ENCODE data around the gene SLC5A9. TPM values are rescaled to one million over a fixed set of nuclear protein-coding genes. Genes with fewer than 3 reads are reported as not detected.

SLC5A9 gene
- total RNA-seq, 4 donors from 2014 or later, result 0.12 to 0.47 TPM; not detected in 2

DNA sequence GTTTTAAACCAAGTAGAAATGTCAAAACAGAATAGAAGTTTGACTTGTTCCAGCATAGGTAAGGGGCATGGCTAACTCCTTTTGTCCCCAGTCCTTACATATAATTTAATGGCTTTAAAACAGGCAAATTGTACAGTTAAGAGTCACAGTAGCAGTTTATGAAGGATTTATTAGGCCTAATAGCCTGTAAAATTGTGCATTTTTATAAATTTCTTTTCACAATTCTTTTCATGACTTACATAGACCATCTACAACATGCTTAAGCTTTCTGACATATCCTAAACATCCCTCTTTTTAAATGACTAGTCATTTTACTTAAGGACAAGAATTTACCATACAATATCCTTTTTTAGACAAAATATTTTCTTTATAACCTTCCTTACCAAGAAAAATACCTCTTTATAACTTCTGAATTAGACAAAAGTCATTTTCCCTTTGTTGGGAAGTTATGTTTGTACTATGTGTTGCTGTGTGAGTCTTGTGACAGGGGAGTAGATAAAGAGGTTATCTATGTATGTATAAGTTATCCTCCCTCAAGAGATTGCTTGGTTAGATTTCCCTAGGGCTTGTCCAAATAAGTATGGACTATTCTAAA lies 34.5 kb upstream of the SLC5A9 start:
- TF ChIP-seq, protein P1, sequence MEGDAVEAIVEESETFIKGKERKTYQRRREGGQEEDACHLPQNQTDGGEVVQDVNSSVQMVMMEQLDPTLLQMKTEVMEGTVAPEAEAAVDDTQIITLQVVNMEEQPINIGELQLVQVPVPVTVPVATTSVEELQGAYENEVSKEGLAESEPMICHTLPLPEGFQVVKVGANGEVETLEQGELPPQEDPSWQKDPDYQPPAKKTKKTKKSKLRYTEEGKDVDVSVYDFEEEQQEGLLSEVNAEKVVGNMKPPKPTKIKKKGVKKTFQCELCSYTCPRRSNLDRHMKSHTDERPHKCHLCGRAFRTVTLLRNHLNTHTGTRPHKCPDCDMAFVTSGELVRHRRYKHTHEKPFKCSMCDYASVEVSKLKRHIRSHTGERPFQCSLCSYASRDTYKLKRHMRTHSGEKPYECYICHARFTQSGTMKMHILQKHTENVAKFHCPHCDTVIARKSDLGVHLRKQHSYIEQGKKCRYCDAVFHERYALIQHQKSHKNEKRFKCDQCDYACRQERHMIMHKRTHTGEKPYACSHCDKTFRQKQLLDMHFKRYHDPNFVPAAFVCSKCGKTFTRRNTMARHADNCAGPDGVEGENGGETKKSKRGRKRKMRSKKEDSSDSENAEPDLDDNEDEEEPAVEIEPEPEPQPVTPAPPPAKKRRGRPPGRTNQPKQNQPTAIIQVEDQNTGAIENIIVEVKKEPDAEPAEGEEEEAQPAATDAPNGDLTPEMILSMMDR (IDR thresholded peaks at IDR 0.05), result no peak
- no peak for ATAC-seq (ENCODE audit: low FRiP score)
- DNase-seq (ENCODE audit: low spot score), result no peak

DNA sequence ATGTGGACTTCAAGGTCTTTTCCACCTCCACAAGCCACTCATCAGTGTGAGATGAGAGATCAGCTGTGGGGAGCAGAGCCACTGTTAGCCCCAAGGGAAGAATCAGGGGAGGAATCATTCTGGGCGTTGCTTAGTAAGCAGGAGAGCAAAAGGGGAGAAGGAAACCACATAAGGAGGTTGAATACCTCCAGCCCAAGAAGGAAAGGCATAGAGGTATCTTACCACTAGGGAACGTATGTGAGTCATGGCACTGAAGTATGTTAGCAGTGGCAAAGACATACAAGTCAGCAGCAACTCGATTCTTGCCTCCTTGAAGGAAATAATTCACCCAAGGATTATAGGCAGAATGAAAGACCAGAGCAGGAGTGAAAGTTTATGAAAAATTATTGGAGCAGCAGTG lies 31.6 kb upstream of the SLC5A9 start:
- ATAC-seq (ENCODE audit: low FRiP score) (no peak), DNase-seq (ENCODE audit: low spot score) (no peak)
- TF ChIP-seq, protein P1 (IDR thresholded peaks at IDR 0.05), result no peak

DNA sequence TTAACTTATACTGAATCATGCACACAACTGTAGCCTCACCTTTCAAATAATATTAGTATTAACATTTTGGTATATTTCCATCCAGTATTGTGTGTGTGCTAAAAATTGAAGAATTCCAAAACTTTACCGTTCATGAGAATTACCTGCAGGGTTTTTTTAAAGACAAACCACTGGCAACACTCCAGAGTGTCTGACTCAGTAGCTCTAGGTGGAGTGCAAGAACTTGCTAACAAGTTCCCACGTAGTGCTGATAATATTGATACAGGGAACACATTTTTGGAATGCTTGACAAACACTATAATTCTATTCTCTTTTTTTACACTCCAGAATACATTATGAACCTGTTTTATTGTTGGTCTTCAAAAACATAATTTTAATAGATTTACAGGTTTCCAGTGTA lies 27.7 kb upstream of the SLC5A9 start:
- TF ChIP-seq, protein P1 (IDR thresholded peaks at IDR 0.05), result no peak
- ATAC-seq (ENCODE audit: low FRiP score), result no peak

DNA sequence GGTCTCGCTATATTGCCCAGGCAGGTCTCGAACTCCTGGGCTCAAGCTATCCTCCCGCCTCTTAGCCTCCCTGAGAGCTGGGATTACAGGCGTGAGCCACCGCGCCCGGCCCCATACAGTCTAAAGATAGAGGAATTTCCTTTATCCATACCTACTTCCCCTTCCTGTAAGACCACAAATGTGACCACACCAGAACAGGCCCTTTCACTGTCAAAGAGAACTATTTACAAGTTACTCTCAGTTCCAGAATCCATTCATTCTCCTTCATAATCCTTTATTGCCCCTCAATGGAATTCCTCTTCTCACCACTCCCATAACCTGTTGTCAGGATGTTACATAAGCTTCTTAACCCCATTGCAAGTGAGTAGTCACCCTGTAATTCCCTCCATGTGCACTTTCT lies 26.3 kb upstream of the SLC5A9 start:
- TF ChIP-seq, protein P1 (IDR thresholded peaks at IDR 0.05), result no peak
- DNase-seq (ENCODE audit: low spot score) (no peak), ATAC-seq (ENCODE audit: low FRiP score) (no peak)

More for the DNA sequence above, 27.7 kb upstream of the SLC5A9 start:
- no peak for DNase-seq (ENCODE audit: low spot score)

DNA sequence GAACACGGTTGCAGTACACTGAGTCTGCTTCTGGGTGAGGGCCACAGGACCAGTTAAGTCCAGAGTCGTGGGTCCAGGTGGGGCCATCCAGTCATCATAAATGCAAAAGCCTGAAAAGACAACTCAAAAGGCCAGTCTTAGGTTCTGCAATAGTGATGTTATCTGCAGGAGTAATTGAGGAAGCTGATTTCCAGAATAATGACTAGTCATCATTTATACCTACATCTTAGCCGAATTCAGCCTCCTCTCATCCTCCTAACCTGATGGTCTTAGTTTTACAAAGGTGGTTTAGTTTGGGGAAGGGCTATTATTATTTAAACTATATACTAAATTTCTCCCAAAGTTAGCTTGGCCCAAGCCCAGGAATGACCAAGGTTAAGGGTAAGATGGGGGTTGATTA lies 23.5 kb upstream of the SLC5A9 start:
- DNase-seq (ENCODE audit: low spot score) (no peak), ATAC-seq (ENCODE audit: low FRiP score) (no peak)
- TF ChIP-seq, protein P1 (IDR thresholded peaks at IDR 0.05), result no peak

DNA sequence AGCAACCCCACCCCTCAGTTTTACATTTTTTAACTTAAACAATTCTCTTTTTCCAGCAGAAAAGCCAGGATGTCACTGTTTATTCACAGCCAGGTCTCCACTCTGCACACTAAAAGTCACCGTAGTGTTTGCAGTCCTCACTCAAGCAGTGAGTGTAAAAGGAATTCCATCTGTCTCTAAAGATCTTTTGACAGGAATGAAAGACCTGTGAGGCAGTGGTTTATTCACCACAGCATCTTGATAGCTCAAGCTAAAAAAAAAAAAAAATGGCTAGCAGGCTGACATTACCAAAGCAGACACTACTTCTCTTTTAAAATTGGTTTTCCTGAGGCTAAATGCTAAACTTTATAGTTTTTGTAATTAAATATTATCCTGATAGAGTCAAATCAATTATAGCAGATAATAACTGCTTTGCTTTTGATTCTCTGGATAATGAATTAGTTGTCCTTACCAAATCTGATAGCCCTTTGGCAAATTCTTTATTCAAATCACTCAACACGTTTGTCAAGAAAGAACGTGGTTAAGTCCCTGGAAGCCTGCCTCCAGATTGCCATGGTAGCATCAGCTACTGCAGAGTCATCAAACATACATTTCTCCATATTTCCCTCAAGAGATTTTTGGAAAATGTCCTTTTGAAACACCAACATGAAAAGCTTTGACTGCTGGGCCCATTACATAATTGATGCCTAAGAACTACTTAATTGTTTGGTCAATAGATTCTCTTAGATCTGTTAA lies 22.2 kb upstream of the SLC5A9 start:
- ATAC-seq (ENCODE audit: low FRiP score) (no peak), DNase-seq (ENCODE audit: low spot score) (no peak)
- TF ChIP-seq, protein P1 (IDR thresholded peaks at IDR 0.05), result no peak
